SK-N-SH (cell line): Measurements from ENCODE around the gene CALD1.

ENCODE experiments used
- CTCF ChIP-seq: fragments of 200-600 bp; sonication (generic); IDR thresholded peaks from 2 replicates; pipeline ENCODE4 v1.6.1; 2017; ENCODE audit warnings: antibody characterized with exemption, mild to moderate bottlenecking, moderate library complexity
- GABPA ChIP-seq: IDR thresholded peaks from 2 replicates; pipeline ENCODE4 v1.4.0; 2012; ENCODE audit warnings: low read depth, mild to moderate bottlenecking
- GATA2 ChIP-seq: sonication (generic); formaldehyde crosslinking; IDR thresholded peaks from 2 replicates; pipeline ENCODE4 v1.5.0; 2020; ENCODE audit warnings: mild to moderate bottlenecking, missing genetic modification reagents
- MAX ChIP-seq: IDR thresholded peaks from 2 replicates; pipeline ENCODE4 v1.4.0; 2012; ENCODE audit warnings: low read depth
- PBX3 ChIP-seq: IDR thresholded peaks from 2 replicates; pipeline ENCODE4; 2012
- POLR2AphosphoS5 ChIP-seq: IDR thresholded peaks from 2 replicates; pipeline ENCODE4 v1.6.1; 2012; ENCODE audit warnings: low read depth, low read length
- RFX5 ChIP-seq: IDR thresholded peaks from 2 replicates; pipeline ENCODE4 v1.6.1; 2012; ENCODE audit warnings: mild to moderate bottlenecking, improper control_type of control experiment, low read length
- SMC3 ChIP-seq: IDR thresholded peaks from 2 replicates; pipeline ENCODE4 v1.6.1; 2012; ENCODE audit warnings: low read depth, low read length, improper control_type of control experiment
- TAF1 ChIP-seq: IDR thresholded peaks from 2 replicates; pipeline ENCODE4 v1.6.1; 2012; ENCODE audit warnings: low read depth, mild to moderate bottlenecking, low read length, moderate library complexity, borderline replicate concordance
- TCF12 ChIP-seq: IDR thresholded peaks from 2 replicates; pipeline ENCODE4 v1.4.0; 2012
- USF2 ChIP-seq: fragments of 150-350 bp; IDR thresholded peaks from 2 replicates; pipeline ENCODE4 v1.6.1; 2017; ENCODE audit warnings: antibody characterized with exemption, low read length, low read depth, borderline replicate concordance
- YY1 ChIP-seq: IDR thresholded peaks from 2 replicates; pipeline ENCODE4 v1.4.0; 2012; ENCODE audit warnings: low read depth, mild to moderate bottlenecking

GRCh38 chr7:134771889-134772288, 7.5 kb upstream of the CALD1 start:
- TF ChIP-seq POLR2AphosphoS5 (no peak), CTCF (no peak), PBX3 (no peak), SMC3 (no peak), MAX (no peak), RFX5 (no peak), GABPA (no peak), USF2 (no peak), TAF1 (no peak), YY1 (no peak), GATA2 (CRISPR knock-in tag) (no peak), TCF12 (no peak)
